ENCODE results near the gene C16orf95. TPM values are rescaled to one million over a fixed set of nuclear protein-coding genes. Genes with fewer than 3 reads are reported as not detected.

C16orf95 gene
- total and polyA plus RNA-seq, 2 of the 4 experiments (the other 2 are of a cell fraction) = 2.0 to 4.7 TPM

- no peaks in the 10 kb centered on the region; the same call in 1 of the 2 replicates for H3K9me1 ChIP-seq (ENCODE audit: insufficient read depth, low read length)
- peaks cover 3 to 34% of the 10 kb centered on the region in 2 experiments; a peak in 3 of 4 replicates for H3K79me1 ChIP-seq (ENCODE audit: low read depth in 1 of 2, low read length in 2 of 2)
- H3K27ac ChIP-seq (ENCODE audit: insufficient read depth, low read length) = no peak overlapping the region
- H2AK5ac ChIP-seq (ENCODE audit: low read depth, low read length) = no peak overlapping the region
- no peak for DNase-seq
- TF ChIP-seq MAZ (IDR thresholded peaks at IDR 0.05; ENCODE audit: borderline replicate concordance, low read depth, low read length) (no peak), MAFK (IDR thresholded peaks at IDR 0.05; ENCODE audit: low read depth, low read length) (no peak), BHLHE40 (IDR thresholded peaks at IDR 0.05; ENCODE audit: low read depth, low read length) (no peak), MXI1 (IDR thresholded peaks at IDR 0.05; ENCODE audit: borderline replicate concordance, low read depth, low read length) (no peak), CHD1 (IDR thresholded peaks at IDR 0.05; ENCODE audit: low read depth, low read length) (no peak), CEBPB (IDR thresholded peaks at IDR 0.05; ENCODE audit: low read depth, low read length) (no peak), RAD21 (IDR thresholded peaks at IDR 0.05; ENCODE audit: low read length) (no peak), POLR2A (IDR thresholded peaks at IDR 0.05; ENCODE audit: low read depth, low read length) (no peak), USF2 (IDR thresholded peaks at IDR 0.05; ENCODE audit: low read depth, low read length) (no peak), FOS (IDR thresholded peaks at IDR 0.05; ENCODE audit: low read depth, low read length) (no peak), NFE2L2 (IDR thresholded peaks at IDR 0.05; ENCODE audit: low read depth, low read length) (no peak)
- TF ChIP-seq, protein P1, sequence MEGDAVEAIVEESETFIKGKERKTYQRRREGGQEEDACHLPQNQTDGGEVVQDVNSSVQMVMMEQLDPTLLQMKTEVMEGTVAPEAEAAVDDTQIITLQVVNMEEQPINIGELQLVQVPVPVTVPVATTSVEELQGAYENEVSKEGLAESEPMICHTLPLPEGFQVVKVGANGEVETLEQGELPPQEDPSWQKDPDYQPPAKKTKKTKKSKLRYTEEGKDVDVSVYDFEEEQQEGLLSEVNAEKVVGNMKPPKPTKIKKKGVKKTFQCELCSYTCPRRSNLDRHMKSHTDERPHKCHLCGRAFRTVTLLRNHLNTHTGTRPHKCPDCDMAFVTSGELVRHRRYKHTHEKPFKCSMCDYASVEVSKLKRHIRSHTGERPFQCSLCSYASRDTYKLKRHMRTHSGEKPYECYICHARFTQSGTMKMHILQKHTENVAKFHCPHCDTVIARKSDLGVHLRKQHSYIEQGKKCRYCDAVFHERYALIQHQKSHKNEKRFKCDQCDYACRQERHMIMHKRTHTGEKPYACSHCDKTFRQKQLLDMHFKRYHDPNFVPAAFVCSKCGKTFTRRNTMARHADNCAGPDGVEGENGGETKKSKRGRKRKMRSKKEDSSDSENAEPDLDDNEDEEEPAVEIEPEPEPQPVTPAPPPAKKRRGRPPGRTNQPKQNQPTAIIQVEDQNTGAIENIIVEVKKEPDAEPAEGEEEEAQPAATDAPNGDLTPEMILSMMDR (conservative IDR thresholded peaks at IDR 0.05; ENCODE audit: low read depth, low read length) = no peak
- in situ Hi-C loops (cut with MboI; ENCODE audit: low sequenced_read_pairs) = no loop called here
- no peak overlapping the region for H3K18ac ChIP-seq (ENCODE audit: low read depth, low read length)
- H2BK20ac ChIP-seq (ENCODE audit: low read depth, low read length) = no peak overlapping the region
- ATAC-seq (ENCODE audit: low read depth) = no peak
- no peaks in the 10 kb centered on the region for H3K9me3 ChIP-seq (ENCODE audit: control insufficient read depth, insufficient read depth, low read length)
- no peak overlapping the region for H4K91ac ChIP-seq (ENCODE audit: insufficient read depth, low read depth, low read length)
- POLR2A ChIA-PET (ENCODE audit: unreplicated experiment) = no interaction called here
- no peak overlapping the region for H3K9ac ChIP-seq (ENCODE audit: low read depth, low read length)
- H3K14ac ChIP-seq (replicated peaks; ENCODE audit: low read depth, low read length) = no peak overlapping the region
- no peak overlapping the region for H3K56ac ChIP-seq (ENCODE audit: extremely low read depth, insufficient read depth, low read length)
- no peak overlapping the region for H4K5ac ChIP-seq (ENCODE audit: low read depth, low read length)
- H2AK9ac ChIP-seq (replicated peaks; ENCODE audit: low read depth, low read length, poor library complexity) = no peak overlapping the region
- H4K8ac ChIP-seq (ENCODE audit: low read depth in 2 of 2, low read length in 2 of 2) = no peak overlapping the region
- H2AFZ ChIP-seq (replicated peaks; ENCODE audit: low read length, poor library complexity) = no peak overlapping the region
- H4K20me1 ChIP-seq (ENCODE audit: insufficient read depth, low read length) = peaks cover 3% of the 10 kb centered on the region; the same call in 1 of the 2 replicates
- intact Hi-C loops (cut with micrococcal nuclease) = no loop called here
- H2BK120ac ChIP-seq (ENCODE audit: low read depth, low read length) = no peak overlapping the region
- dilution Hi-C loops (cut with HindIII; ENCODE audit: low sequenced_read_pairs, unreplicated experiment) = no loop called here
- no peak overlapping the region for H2BK15ac ChIP-seq (ENCODE audit: low read depth, low read length)
- H3K4me3 ChIP-seq (ENCODE audit: insufficient read depth, low read depth, low read length) = no peak overlapping the region
- H2BK5ac ChIP-seq (ENCODE audit: low read depth, low read length, poor library complexity, severe bottlenecking) = no peak overlapping the region
- H3K4ac ChIP-seq (ENCODE audit: low read depth, low read length) = no peak overlapping the region
- WGBS, 2 experiments (ENCODE audit: extremely low coverage in 2 of 2, insufficient read length in 1 of 2) = 95% methylated on average over 4 of the region's 18 CpGs; no CpG with 5 or more reads in 1 of the 2 experiments
- no peaks in the 10 kb centered on the region for H3K4me1 ChIP-seq (ENCODE audit: control insufficient read depth, insufficient read depth, low read length)
- CTCF ChIA-PET = no interaction called here
- peaks cover 42% of the 10 kb centered on the region for H3K36me3 ChIP-seq (ENCODE audit: control insufficient read depth, insufficient read depth, low read length)
- no TSS peak for BruUV-seq (replicated peaks)
- no peak overlapping the region for H3K4me2 ChIP-seq (ENCODE audit: low read depth, low read length)
- H3K23ac ChIP-seq (ENCODE audit: low read depth, low read length) = no peak overlapping the region
- no peaks in the 10 kb centered on the region for H3K27me3 ChIP-seq (ENCODE audit: control insufficient read depth, insufficient read depth, low read length)
Observed at GRCh38 chr16:87338155-87338765, 21.1 kb upstream of the C16orf95 start.

All from IMR-90 (cell line).